Fibroblast of pulmonary artery (primary cell): ENCODE results near the gene VWA3A.

ENCODE experiments used
- DNase-seq: peaks from one replicate; pipeline ENCODE4 v3.0.0-alpha.2; 2010; ENCODE audit warnings: low read depth
- H3K4me3 ChIP-seq: replicated peaks from 2 replicates; pipeline ENCODE4 v1.5.1; 2011; ENCODE audit warnings: low read depth, mild to moderate bottlenecking, control low read depth, low read length, moderate library complexity
- CTCF ChIP-seq: IDR thresholded peaks from 2 replicates; pipeline ENCODE4 v1.5.1; 2011; ENCODE audit warnings: mild to moderate bottlenecking, control low read depth, low read length, inconsistent platforms; ENCODE audit errors: missing control alignments

Gene VWA3A

GRCh38 chr16:22055881-22056280 lies 36.5 kb upstream of the VWA3A start:
- TF ChIP-seq CTCF = peak; percentile 30
- no peak for DNase-seq
- H3K4me3 ChIP-seq = no peak overlapping the region

- no peak for DNase-seq
- TF ChIP-seq CTCF = no peak
- H3K4me3 ChIP-seq = no peak overlapping the region
Measured at GRCh38 chr16:22063888-22064467, 28.4 kb upstream of the VWA3A start.

- no peak for TF ChIP-seq CTCF
- DNase-seq = no peak
- H3K4me3 ChIP-seq = no peak overlapping the region
Measured at GRCh38 chr16:22065252-22065651, 27.1 kb upstream of the VWA3A start.

- peak; percentile 58 for DNase-seq
- TF ChIP-seq CTCF = no peak
- H3K4me3 ChIP-seq = peak overlapping the region; percentile 25
Measured at GRCh38 chr16:22070361-22071330, 21.7 kb upstream of the VWA3A start.

- peak; percentile 36 for DNase-seq
- TF ChIP-seq CTCF = no peak
- peak overlapping the region; percentile 25 for H3K4me3 ChIP-seq
Measured at GRCh38 chr16:22071331-22071910, 20.9 kb upstream of the VWA3A start.

- TF ChIP-seq CTCF = no peak
- peak; percentile 18 for DNase-seq
- H3K4me3 ChIP-seq = no peak overlapping the region
Measured at GRCh38 chr16:22073350-22073749, 19.0 kb upstream of the VWA3A start.
